Measurements from ENCODE around the gene HNRNPA1. TPM values are rescaled to one million over a fixed set of nuclear protein-coding genes. Genes with fewer than 3 reads are reported as not detected.

The HNRNPA1 gene
- total and polyA plus RNA-seq, 9 of the 15 experiments (the other 6 are each of a cell fraction or from before 2014, with no cell fraction given): 1,166 to 2,703 (median 1,815) TPM

- TF ChIP-seq CLOCK (CRISPR knock-in tag; IDR thresholded peaks at IDR 0.05; ENCODE audit: borderline replicate concordance): no peak
- no peak for TF ChIP-seq C11orf30 (IDR thresholded peaks at IDR 0.05; ENCODE audit: low read depth)
- peak; percentile 20; the same call in 1 of the 2 replicates for TF ChIP-seq TEAD4 (IDR thresholded peaks at IDR 0.05; ENCODE audit: low read length)
- TF ChIP-seq TEAD4 (CRISPR knock-in tag; IDR thresholded peaks at IDR 0.05; ENCODE audit: borderline replicate concordance): no peak
- TF ChIP-seq SMARCB1 (IDR thresholded peaks at IDR 0.05; ENCODE audit: insufficient read length, low read depth): no peak
- TF ChIP-seq HLTF (IDR thresholded peaks at IDR 0.05): no peak
- no peak for TF ChIP-seq NR3C1 (CRISPR knock-in tag; IDR thresholded peaks at IDR 0.05)
- no peak for TF ChIP-seq CREB5 (CRISPR knock-in tag; IDR thresholded peaks at IDR 0.05)
- no peak for TF ChIP-seq HMBOX1 (IDR thresholded peaks at IDR 0.05)
- no peak for TF ChIP-seq ZFP91 (CRISPR knock-in tag; IDR thresholded peaks at IDR 0.05)
- TF ChIP-seq BCLAF1 (IDR thresholded peaks at IDR 0.05; ENCODE audit: borderline replicate concordance in 1 of 2, control insufficient read depth in 1 of 2, low read depth in 2 of 2, low read length in 1 of 2): peak in 1 of 2 experiments; percentile 84; a peak in 1 of 4 replicates
- no peak for TF ChIP-seq YY1 (IDR thresholded peaks at IDR 0.05; ENCODE audit: borderline replicate concordance in 1 of 3, control insufficient read depth in 1 of 3, extremely low read depth in 1 of 3, insufficient read depth in 3 of 3, insufficient read length in 1 of 3, insufficient replicate concordance in 2 of 3, low read depth in 1 of 3, low read length in 2 of 3)
- TF ChIP-seq OTX1 (CRISPR knock-in tag; IDR thresholded peaks at IDR 0.05): peak; percentile 81
- no peak for TF ChIP-seq KAT8 (IDR thresholded peaks at IDR 0.05; ENCODE audit: low read depth)
- TF ChIP-seq FOXA3 (CRISPR knock-in tag; conservative IDR thresholded peaks at IDR 0.05 in 1 of 2, IDR thresholded peaks at IDR 0.05 in 1 of 2): no peak
Observed at GRCh38 chr12:54287261-54288157, 7.0 kb downstream of the HNRNPA1 start (continued).

Measured in K562 (cell line).